NCI-H128 (cell line): Measurements from ENCODE around the gene BOC.
A peak's percentile ranks its signal among the peaks of the same experiment; 100 is the strongest.

ENCODE experiments used
- DNase-seq: peaks from one replicate; lab custom pipeline; 2025; ENCODE audit not compliant: unreplicated experiment; lab: John Stamatoyannopoulos, UW

Gene BOC

GRCh38 chr3:113268942-113269341 lies 57.6 kb downstream of the BOC start:
- no peak for DNase-seq

GRCh38 chr3:113269661-113270060 lies 58.3 kb downstream of the BOC start:
- DNase-seq: no peak

DNA sequence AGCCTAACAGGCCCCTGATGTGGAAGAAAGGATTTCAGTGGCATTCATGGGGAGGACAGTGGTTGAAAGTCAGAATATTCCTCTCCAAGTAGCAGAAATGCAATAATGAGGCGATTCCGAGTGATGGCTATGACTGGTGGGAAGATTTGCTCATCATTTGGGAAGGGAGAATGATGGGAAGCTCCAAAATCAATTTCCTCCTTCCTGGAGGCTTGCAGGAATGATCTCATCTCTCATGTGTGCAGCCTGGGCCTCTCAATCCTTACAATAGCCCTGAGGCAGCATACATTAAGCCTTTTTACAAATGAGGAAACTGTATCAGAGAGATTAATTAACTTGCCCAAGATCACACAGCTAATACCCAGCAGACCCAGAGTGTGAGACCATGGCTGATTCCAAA lies 58.7 kb downstream of the BOC start:
- DNase-seq: no peak

DNA sequence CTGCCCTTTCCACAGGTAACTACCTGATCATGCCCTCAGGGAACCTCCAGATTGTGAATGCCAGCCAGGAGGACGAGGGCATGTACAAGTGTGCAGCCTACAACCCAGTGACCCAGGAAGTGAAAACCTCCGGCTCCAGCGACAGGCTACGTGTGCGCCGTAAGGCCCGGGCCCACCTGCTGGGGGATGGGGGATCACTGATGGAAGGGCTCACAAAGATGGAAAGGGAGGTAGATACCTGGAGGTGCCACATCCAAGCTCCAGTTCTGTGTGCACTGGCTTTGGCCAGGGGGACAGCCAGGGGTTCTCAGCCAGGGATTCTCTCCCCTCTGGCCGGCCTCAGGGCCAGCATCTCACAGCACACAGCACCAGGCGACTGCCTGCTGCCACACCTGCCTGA lies 59.4 kb downstream of the BOC start:
- DNase-seq: no peak

DNA sequence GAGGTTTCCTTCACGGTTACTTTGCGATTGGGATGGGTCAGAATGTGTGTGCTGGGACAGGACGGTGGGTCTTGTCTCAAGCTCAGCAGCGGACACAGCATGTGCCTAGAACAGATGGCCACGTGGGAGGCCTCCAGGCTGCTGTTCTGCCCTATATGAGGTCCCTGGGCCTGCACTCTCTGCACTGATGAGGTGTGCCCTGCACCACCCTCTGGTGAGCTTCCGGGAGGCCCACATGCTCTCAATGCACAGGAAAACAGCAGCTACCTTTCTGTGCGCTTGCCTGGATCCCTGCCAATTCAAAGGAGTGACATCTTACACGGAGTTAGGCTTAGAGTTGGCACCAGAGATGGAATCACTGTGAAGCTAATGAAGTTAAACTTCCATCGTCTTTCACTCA lies 59.8 kb downstream of the BOC start:
- no peak for DNase-seq

DNA sequence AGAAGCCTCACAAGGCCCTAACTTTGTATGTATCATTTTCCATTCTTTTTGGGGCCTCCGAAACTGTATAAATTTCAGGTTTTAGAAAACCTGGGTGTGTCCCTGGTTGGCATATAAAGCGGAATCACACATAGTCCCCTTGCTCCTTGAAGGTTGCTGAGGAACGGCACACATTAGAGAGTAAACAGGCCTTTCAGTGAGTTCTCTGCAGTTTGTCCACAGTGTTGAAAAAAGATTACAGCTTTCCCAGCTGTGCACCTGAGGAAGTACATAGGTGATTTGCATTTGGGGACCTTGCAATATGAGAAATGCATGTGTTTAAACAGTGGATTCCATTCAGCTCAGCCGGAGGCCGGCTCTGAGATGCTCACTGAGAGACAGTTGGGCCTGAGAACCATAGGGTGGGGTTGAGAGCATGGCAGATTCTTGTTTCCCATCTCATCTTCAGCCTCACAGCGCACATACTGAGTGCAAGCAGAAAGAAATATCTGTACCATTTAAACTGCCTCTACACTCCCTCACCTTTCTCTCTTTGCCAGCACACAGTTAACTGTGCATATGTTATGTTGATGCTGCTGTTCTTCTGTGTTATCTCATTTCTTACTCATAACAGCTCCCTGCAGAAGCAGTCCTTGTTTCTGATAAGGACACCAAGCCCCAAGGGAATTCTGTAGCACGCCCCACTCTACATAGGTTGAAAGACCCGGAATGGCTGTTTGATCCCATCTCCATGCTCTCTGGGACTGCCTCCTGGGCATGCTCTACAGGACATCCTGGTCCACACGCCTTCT lies 60.4 kb downstream of the BOC start:
- no peak for DNase-seq

DNA sequence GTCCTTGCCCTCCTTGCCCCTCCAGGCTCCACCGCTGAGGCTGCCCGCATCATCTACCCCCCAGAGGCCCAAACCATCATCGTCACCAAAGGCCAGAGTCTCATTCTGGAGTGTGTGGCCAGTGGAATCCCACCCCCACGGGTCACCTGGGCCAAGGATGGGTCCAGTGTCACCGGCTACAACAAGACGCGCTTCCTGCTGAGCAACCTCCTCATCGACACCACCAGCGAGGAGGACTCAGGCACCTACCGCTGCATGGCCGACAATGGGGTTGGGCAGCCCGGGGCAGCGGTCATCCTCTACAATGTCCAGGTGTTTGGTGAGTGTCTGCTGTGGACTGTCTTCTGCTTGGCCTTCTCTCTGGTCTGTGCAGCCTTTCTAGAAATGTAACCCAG lies 61.0 kb downstream of the BOC start:
- DNase-seq: no peak

DNA sequence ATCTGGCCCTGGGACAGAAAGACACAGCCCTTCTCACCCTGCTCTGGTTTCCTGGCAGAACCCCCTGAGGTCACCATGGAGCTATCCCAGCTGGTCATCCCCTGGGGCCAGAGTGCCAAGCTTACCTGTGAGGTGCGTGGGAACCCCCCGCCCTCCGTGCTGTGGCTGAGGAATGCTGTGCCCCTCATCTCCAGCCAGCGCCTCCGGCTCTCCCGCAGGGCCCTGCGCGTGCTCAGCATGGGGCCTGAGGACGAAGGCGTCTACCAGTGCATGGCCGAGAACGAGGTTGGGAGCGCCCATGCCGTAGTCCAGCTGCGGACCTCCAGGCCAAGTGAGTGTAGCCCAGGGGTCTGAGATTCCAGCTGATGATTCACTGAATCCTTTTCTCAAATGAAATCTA lies 61.7 kb downstream of the BOC start:
- DNase-seq: no peak

GRCh38 chr3:113273604-113274378 lies 62.4 kb downstream of the BOC start:
- no peak for DNase-seq

DNA sequence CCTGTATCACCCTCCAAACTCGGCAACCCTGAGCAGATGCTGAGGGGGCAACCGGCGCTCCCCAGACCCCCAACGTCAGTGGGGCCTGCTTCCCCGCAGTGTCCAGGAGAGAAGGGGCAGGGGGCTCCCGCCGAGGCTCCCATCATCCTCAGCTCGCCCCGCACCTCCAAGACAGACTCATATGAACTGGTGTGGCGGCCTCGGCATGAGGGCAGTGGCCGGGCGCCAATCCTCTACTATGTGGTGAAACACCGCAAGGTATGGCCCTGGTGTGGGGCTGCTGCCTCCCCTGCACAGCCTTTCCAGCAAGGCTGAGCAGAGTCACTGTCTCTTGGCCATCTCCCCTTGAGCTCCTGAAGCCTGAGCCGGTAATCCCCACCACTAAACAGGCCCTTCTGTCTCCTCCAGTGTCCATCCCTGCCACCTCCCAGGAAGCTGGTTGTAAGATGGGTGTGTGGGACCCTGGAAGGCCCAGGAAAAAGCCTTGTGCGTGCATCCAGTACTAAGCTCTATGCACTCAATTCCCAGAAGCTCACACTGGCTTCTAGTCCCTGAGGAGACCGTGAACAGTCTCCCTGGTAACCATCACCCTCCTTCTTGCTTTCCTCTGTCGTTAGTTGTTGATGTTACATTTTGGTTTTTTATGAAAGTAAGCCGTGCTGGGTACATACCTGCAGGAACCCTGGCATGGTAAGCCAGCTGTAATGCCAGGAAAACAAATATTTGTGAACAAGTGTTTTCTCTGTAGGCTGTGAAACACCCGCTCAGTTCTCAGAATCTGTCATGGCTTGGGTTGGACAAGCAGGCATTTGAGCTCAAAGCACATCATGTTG lies 63.3 kb downstream of the BOC start:
- DNase-seq: no peak

GRCh38 chr3:113275258-113275556 lies 63.9 kb downstream of the BOC start:
- no peak for DNase-seq

- DNase-seq: no peak
Measured at GRCh38 chr3:113275583-113275928, 64.2 kb downstream of the BOC start.

GRCh38 chr3:113275929-113276750 lies 64.8 kb downstream of the BOC start:
- DNase-seq: peak; percentile 44

- DNase-seq: no peak
Measured at GRCh38 chr3:113276751-113277080, 65.4 kb downstream of the BOC start.

DNA sequence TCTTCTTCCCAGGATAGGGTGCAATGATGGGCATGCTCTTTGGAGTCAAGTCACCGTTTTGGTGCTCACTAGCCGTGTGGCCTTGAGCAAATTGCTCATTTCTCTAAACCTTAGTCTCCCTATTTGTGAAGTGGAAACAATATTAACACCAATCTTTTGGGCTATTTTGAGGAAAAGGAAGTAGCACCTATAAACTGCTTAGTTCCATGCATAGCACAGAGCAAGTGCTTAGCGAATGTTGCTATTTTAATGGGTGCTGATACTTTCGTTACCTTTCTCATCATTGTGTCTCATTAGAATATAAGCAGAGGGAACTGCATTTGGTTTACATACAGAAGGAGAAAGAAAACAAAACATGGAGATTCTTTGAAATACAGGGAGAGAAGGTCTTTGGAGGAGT lies 66.1 kb downstream of the BOC start:
- no peak for DNase-seq

- no peak for DNase-seq
Measured at GRCh38 chr3:113277941-113278598, 66.7 kb downstream of the BOC start.

DNA sequence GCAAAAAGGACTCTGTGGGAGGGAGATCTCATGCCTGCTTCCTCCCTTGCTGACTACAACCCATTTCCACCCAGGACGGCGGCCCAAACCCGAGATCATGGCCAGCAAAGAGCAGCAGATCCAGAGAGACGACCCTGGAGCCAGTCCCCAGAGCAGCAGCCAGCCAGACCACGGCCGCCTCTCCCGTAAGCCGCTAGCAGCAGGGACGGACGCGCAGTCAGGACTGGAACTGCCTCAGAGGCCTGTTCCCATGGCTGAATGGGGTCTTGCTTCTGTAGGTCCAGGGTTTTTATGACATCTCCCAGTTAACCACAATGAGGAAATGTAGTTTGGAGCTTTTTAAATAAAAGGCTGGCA lies 67.2 kb downstream of the BOC start:
- DNase-seq: no peak

- DNase-seq: no peak
Measured at GRCh38 chr3:113279686-113280085, 68.3 kb downstream of the BOC start.

GRCh38 chr3:113283306-113283705 lies 71.9 kb downstream of the BOC start:
- no peak for DNase-seq

GRCh38 chr3:113284453-113285050 lies 73.2 kb downstream of the BOC start:
- DNase-seq: no peak
